IMR-90 (cell line): ENCODE data around the gene MTMR1. TPM values are rescaled to one million over a fixed set of nuclear protein-coding genes. Genes with fewer than 3 reads are reported as not detected.
A peak's percentile ranks its signal among the peaks of the same experiment; 100 is the strongest.

Experiments
- ATAC-seq: fragments of 200-7000 bp; cut with Tn5 transposase; 2 replicates; pipeline ENCODE4 v1.9.1; 2020; ENCODE audit warnings: low read depth, mild to moderate bottlenecking, moderate library complexity
- BruUV-seq: library from RNA; stranded (reverse); fragments of 400-500 nt; replicated peaks from 2 replicates; lab custom pipeline; 2021; lab: Mats Ljungman, UMichigan
- CTCF ChIA-PET: fragments of 300-600 bp; formaldehyde crosslinking; extraction: SDS; loops from one replicate; lab custom pipeline; 2021; ENCODE audit warnings: antibody characterized with exemption; lab: Yijun Ruan, JAX
- POLR2A ChIA-PET: fragments of 300-600 bp; sonication (Branson Sonifier 250); formaldehyde crosslinking; loops from one replicate; lab custom pipeline; 2022; ENCODE audit warnings: antibody characterized with exemption; ENCODE audit not compliant: unreplicated experiment; lab: Charles Lee
- DNase-seq: peaks from one replicate; pipeline ENCODE4 v3.0.0; 2013
- H2AFZ ChIP-seq: replicated peaks from 2 replicates; pipeline ENCODE3; 2013; ENCODE audit warnings: low read length, mild to moderate bottlenecking; ENCODE audit not compliant: poor library complexity
- H2AK5ac ChIP-seq: 2 replicates; pipeline ENCODE4 v1.6.1; 2013; ENCODE audit warnings: low read depth, low read length, inconsistent platforms
- H2AK9ac ChIP-seq: replicated peaks from 2 replicates; pipeline ENCODE3; 2013; ENCODE audit warnings: mild to moderate bottlenecking, low read depth, low read length, moderate library complexity; ENCODE audit not compliant: poor library complexity
- H2BK120ac ChIP-seq: 2 replicates; pipeline ENCODE4 v1.6.1; 2013; ENCODE audit warnings: low read depth, low read length, inconsistent platforms
- H2BK15ac ChIP-seq: 3 replicates; pipeline ENCODE4 v1.6.1; 2013; ENCODE audit warnings: low read depth, low read length, inconsistent platforms
- H2BK20ac ChIP-seq: 2 replicates; pipeline ENCODE4 v1.6.1; 2013; ENCODE audit warnings: low read depth, mild to moderate bottlenecking, inconsistent platforms, low read length, moderate library complexity
- H2BK5ac ChIP-seq: 2 replicates; pipeline ENCODE4 v1.6.1; 2013; ENCODE audit warnings: mild to moderate bottlenecking, low read depth, low read length, inconsistent platforms; ENCODE audit not compliant: poor library complexity, severe bottlenecking
- H3K14ac ChIP-seq: replicated peaks from 2 replicates; pipeline ENCODE4 v1.6.1; 2013; ENCODE audit warnings: low read depth, low read length, inconsistent platforms
- H3K18ac ChIP-seq: 2 replicates; pipeline ENCODE4 v1.6.1; 2013; ENCODE audit warnings: low read depth, low read length, control low read depth
- H3K23ac ChIP-seq: 2 replicates; pipeline ENCODE4 v1.6.1; 2013; ENCODE audit warnings: low read depth, low read length, inconsistent platforms
- H3K27ac ChIP-seq: 2 replicates; pipeline ENCODE4 v1.5.1; 2013; ENCODE audit warnings: mild to moderate bottlenecking, control low read depth, low read length; ENCODE audit not compliant: insufficient read depth
- H3K27me3 ChIP-seq: 2 replicates; pipeline ENCODE4 v1.6.1; 2013; ENCODE audit warnings: low read length; ENCODE audit not compliant: control insufficient read depth, insufficient read depth
- H3K36me3 ChIP-seq: 2 replicates; pipeline ENCODE4 v1.6.1; 2013; ENCODE audit warnings: low read length, mixed read lengths; ENCODE audit not compliant: control insufficient read depth, insufficient read depth
- H3K4ac ChIP-seq: 2 replicates; pipeline ENCODE4 v1.6.1; 2013; ENCODE audit warnings: low read depth, low read length, inconsistent platforms
- H3K4me1 ChIP-seq: 2 replicates; pipeline ENCODE4 v1.6.1; 2013; ENCODE audit warnings: low read length, mixed read lengths; ENCODE audit not compliant: control insufficient read depth, insufficient read depth
- H3K4me2 ChIP-seq: 2 replicates; pipeline ENCODE4 v1.6.1; 2013; ENCODE audit warnings: low read depth, mild to moderate bottlenecking, control low read depth, low read length, moderate library complexity
- H3K4me3 ChIP-seq: 2 replicates; pipeline ENCODE4 v1.5.1; 2013; ENCODE audit warnings: low read depth, mild to moderate bottlenecking, control low read depth, low read length, moderate library complexity; ENCODE audit not compliant: insufficient read depth
- H3K56ac ChIP-seq: 2 replicates; pipeline ENCODE4 v1.6.1; 2013; ENCODE audit warnings: low read length, inconsistent platforms; ENCODE audit not compliant: insufficient read depth; ENCODE audit errors: extremely low read depth
- H3K79me1 ChIP-seq, 2 experiments: 2 replicates each; pipeline ENCODE4 v1.6.1; 2013; ENCODE audit warnings: low read length in 2 of 2, inconsistent platforms in 1 of 2, low read depth in 1 of 2
- H3K9ac ChIP-seq: 2 replicates; pipeline ENCODE4 v1.6.1; 2013; ENCODE audit warnings: low read depth, low read length, control low read depth
- H3K9me1 ChIP-seq: 2 replicates; pipeline ENCODE4 v1.6.1; 2013; ENCODE audit warnings: low read length, inconsistent platforms; ENCODE audit not compliant: insufficient read depth
- H3K9me3 ChIP-seq: 2 replicates; pipeline ENCODE4 v1.6.1; 2013; ENCODE audit warnings: low read length; ENCODE audit not compliant: control insufficient read depth, insufficient read depth
- H4K20me1 ChIP-seq: 2 replicates; pipeline ENCODE4 v1.6.1; 2013; ENCODE audit warnings: low read length, inconsistent platforms; ENCODE audit not compliant: insufficient read depth
- H4K5ac ChIP-seq: 2 replicates; pipeline ENCODE4 v1.6.1; 2013; ENCODE audit warnings: mild to moderate bottlenecking, low read depth, low read length, control low read depth
- H4K8ac ChIP-seq, 2 experiments: 2 replicates each; pipeline ENCODE4 v1.6.1; 2013; ENCODE audit warnings: low read depth in 2 of 2, low read length in 2 of 2, control low read depth in 1 of 2, inconsistent platforms in 1 of 2
- H4K91ac ChIP-seq: 2 replicates; pipeline ENCODE4 v1.6.1; 2013; ENCODE audit warnings: low read depth, low read length, inconsistent platforms; ENCODE audit not compliant: insufficient read depth
- BHLHE40 ChIP-seq: fragments of 150-350 bp; IDR thresholded peaks from 2 replicates; pipeline ENCODE4 v1.6.1; 2016; ENCODE audit warnings: mild to moderate bottlenecking, low read depth, low read length
- CEBPB ChIP-seq: IDR thresholded peaks from 2 replicates; pipeline ENCODE4 v1.6.1; 2012; ENCODE audit warnings: low read depth, low read length, improper control_type of control experiment
- CHD1 ChIP-seq: IDR thresholded peaks from 2 replicates; pipeline ENCODE4 v1.6.1; 2012; ENCODE audit warnings: low read depth, low read length, improper control_type of control experiment
- FOS ChIP-seq: fragments of 150-350 bp; IDR thresholded peaks from 2 replicates; pipeline ENCODE4 v1.6.1; 2016; ENCODE audit warnings: low read depth, low read length
- MAFK ChIP-seq: IDR thresholded peaks from 2 replicates; pipeline ENCODE4 v1.6.1; 2012; ENCODE audit warnings: low read depth, low read length, improper control_type of control experiment
- MXI1 ChIP-seq: IDR thresholded peaks from 2 replicates; pipeline ENCODE4 v1.6.1; 2012; ENCODE audit warnings: low read depth, mild to moderate bottlenecking, low read length, moderate library complexity, borderline replicate concordance
- NFE2L2 ChIP-seq: fragments of 150-350 bp; IDR thresholded peaks from 2 replicates; pipeline ENCODE4 v1.6.1; 2016; ENCODE audit warnings: low read depth, mild to moderate bottlenecking, low read length
- POLR2A ChIP-seq: IDR thresholded peaks from 2 replicates; pipeline ENCODE4 v1.6.1; 2012; ENCODE audit warnings: mild to moderate bottlenecking, low read depth, low read length
- RAD21 ChIP-seq: IDR thresholded peaks from 2 replicates; pipeline ENCODE4 v1.6.1; 2012; ENCODE audit warnings: low read length, improper control_type of control experiment
- RCOR1 ChIP-seq: IDR thresholded peaks from 2 replicates; pipeline ENCODE4 v1.6.1; 2012; ENCODE audit warnings: mild to moderate bottlenecking, low read length, improper control_type of control experiment; ENCODE audit not compliant: insufficient replicate concordance
- RFX5 ChIP-seq: IDR thresholded peaks from 2 replicates; pipeline ENCODE4 v1.8.0; 2012; ENCODE audit warnings: low read depth, mild to moderate bottlenecking, low read length, moderate library complexity
- SMC3 ChIP-seq: fragments of 150-350 bp; IDR thresholded peaks from 2 replicates; pipeline ENCODE4 v1.6.1; 2016; ENCODE audit warnings: low read depth, mild to moderate bottlenecking, antibody characterized with exemption, low read length, moderate library complexity
- WGBS, 2 experiments: methylation state at CpG; one replicate each; pipeline versions ENCODE4 v1.1.5 to v1.1.7; 2013; ENCODE audit warnings: missing lambda C conversion rate in 2 of 2; ENCODE audit not compliant: insufficient read length in 1 of 2; ENCODE audit errors: extremely low coverage in 2 of 2; 5-methylcytosine and 5-hydroxymethylcytosine counted together
- dilution Hi-C: fragments of 300-500 bp; cut with HindIII; formaldehyde crosslinking; loops from one replicate; pipeline ENCODE4 v1.14.3; 2018; ENCODE audit warnings: low sequenced_read_pairs; ENCODE audit not compliant: unreplicated experiment
- in situ Hi-C: fragments of 300-500 bp; cut with MboI; formaldehyde crosslinking; loops from 3 replicates; pipeline ENCODE4 v1.14.3; 2019; ENCODE audit warnings: low sequenced_read_pairs, inconsistent platforms, mixed read lengths
- intact Hi-C: fragments of 100-400 bp; cut with micrococcal nuclease; formaldehyde crosslinking; loops from 2 replicates; pipeline ENCODE4 v1.10.0; 2022
- polyA plus RNA-seq, 3 experiments: library from polyadenylated mRNA; depleted of rRNA; stranded (reverse); fragments of >200 nt; gene quantifications; 2 replicates each; pipeline ENCODE4 v1.2.3, GENCODE V29; 2012; ENCODE audit warnings: low replicate concordance in 1 of 3
- total RNA-seq: library from RNA; depleted of rRNA; stranded (reverse); fragments of >200 nt; gene quantifications from 2 replicates; pipeline ENCODE4 v1.2.3, GENCODE V29; 2012
- TF ChIP-seq, protein P1 (sequence below): fragments of 150-350 bp; IDR thresholded peaks from 2 replicates; pipeline ENCODE4 v1.6.1; 2016; ENCODE audit warnings: low read depth, mild to moderate bottlenecking, low read length, moderate library complexity, borderline replicate concordance
- TF ChIP-seq, protein P2 (sequence below): conservative IDR thresholded peaks from 2 replicates; pipeline ENCODE4 v1.5.1; 2012; ENCODE audit warnings: mild to moderate bottlenecking, low read depth, low read length, improper control_type of control experiment
- TF ChIP-seq, protein P3 (sequence below): fragments of 150-350 bp; IDR thresholded peaks from 2 replicates; pipeline ENCODE4 v1.6.1; 2017; ENCODE audit warnings: mild to moderate bottlenecking, antibody characterized with exemption, low read length, low read depth

Gene MTMR1
- total and polyA plus RNA-seq, 2 of the 4 experiments (the other 2 are of a cell fraction) = 19.0 to 28.8 TPM

DNA sequence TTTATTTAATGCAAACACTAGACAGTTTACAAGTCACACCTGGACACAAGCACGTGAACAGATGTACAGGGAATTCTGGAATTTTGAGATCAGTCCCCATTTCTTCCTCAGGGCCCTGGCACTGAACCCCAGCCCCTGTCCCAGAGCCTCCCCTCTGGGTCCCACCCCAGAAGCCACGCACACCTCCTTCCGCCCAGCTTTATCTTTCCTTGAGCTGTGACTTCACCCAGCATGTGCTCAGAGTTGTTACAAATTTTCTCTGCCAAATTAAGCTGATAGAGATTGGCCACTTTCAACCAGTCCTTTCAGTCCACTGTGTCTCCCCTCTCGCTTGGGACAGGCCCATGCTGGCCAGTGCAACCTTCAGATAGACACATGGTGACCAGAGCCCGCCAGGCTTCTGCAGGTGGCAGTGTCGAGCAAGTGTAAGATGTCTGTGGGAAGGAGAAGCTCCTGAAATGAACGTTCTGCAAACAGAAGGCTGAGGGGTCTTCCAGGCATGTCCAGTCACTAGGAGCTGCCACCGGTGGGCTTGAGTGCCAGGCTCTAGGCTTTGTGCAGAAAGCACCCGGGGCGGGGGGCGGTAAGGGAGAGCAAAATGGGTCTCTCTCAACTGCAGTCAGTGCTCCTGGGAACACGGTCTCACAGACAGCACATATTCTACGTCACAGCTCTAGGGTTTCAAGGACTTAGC lies 73.3 kb downstream of the MTMR1 start:
- WGBS, 2 experiments = 76% methylated on average over 4 of the region's 13 CpGs; no CpG with 5 or more reads in 1 of the 2 experiments
- H2AK9ac ChIP-seq = no peak overlapping the region
- H3K4me3 ChIP-seq = no peak overlapping the region
- H3K36me3 ChIP-seq = no peaks in the 10 kb centered on the region; the same call in 1 of the 2 replicates
- no peaks in the 10 kb centered on the region; the same call in 1 of the 2 replicates for H3K9me3 ChIP-seq
- no peak for DNase-seq
- no peak overlapping the region for H3K4me2 ChIP-seq
- dilution Hi-C loops = no loop called here
- H3K79me1 ChIP-seq = no peaks in the 10 kb centered on the region
- H3K9ac ChIP-seq = no peak overlapping the region
- no TSS peak for BruUV-seq
- CTCF ChIA-PET = interaction anchor here (1.0 kb wide), 1 partner anchor 315 kb away, joined by 4 read pairs; no protein-coding TSS in a partner anchor
- in situ Hi-C loops = no loop called here
- no peak overlapping the region for H2BK120ac ChIP-seq
- H2BK20ac ChIP-seq = no peak overlapping the region
- intact Hi-C loops = loop anchor here (1.0 kb wide), 1 partner anchor 316 kb away; no protein-coding TSS in a partner anchor
- no peaks in the 10 kb centered on the region for H3K27me3 ChIP-seq
- no peaks in the 10 kb centered on the region; the same call in 1 of the 2 replicates for H4K20me1 ChIP-seq
- H2BK5ac ChIP-seq = no peak overlapping the region
- H3K56ac ChIP-seq = no peak overlapping the region
- no peak overlapping the region for H3K18ac ChIP-seq
- 0 out of 2 replicates have a peak, but pooled peaks cover 2% of the 10 kb centered on the region for H3K9me1 ChIP-seq
- H3K4ac ChIP-seq = no peak overlapping the region; the same call in 1 of the 2 replicates
- peaks cover 9% of the 10 kb centered on the region for H3K4me1 ChIP-seq
- no peak for ATAC-seq
- H3K23ac ChIP-seq = no peak overlapping the region
- no peak overlapping the region for H4K91ac ChIP-seq
- no peak overlapping the region for H3K27ac ChIP-seq
- POLR2A ChIA-PET = no interaction called here
- no peak overlapping the region for H4K8ac ChIP-seq
- H3K14ac ChIP-seq = peak overlapping the region; percentile 52; the same call in 1 of the 2 replicates
- H2AK5ac ChIP-seq = peak overlapping the region; percentile 13; the same call in 1 of the 2 replicates
- H2BK15ac ChIP-seq = no peak overlapping the region
- no peak overlapping the region for H4K5ac ChIP-seq
- H2AFZ ChIP-seq = no peak overlapping the region
- TF ChIP-seq SMC3 (no peak), MXI1 (no peak), CEBPB (no peak), NFE2L2 (no peak), BHLHE40 (no peak), CHD1 (no peak), MAFK (no peak), FOS (no peak), POLR2A (no peak), RAD21 (no peak), RCOR1 (no peak), RFX5 (no peak)
- TF ChIP-seq, protein P1, sequence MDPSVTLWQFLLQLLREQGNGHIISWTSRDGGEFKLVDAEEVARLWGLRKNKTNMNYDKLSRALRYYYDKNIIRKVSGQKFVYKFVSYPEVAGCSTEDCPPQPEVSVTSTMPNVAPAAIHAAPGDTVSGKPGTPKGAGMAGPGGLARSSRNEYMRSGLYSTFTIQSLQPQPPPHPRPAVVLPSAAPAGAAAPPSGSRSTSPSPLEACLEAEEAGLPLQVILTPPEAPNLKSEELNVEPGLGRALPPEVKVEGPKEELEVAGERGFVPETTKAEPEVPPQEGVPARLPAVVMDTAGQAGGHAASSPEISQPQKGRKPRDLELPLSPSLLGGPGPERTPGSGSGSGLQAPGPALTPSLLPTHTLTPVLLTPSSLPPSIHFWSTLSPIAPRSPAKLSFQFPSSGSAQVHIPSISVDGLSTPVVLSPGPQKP = no peak
- TF ChIP-seq, protein P2, sequence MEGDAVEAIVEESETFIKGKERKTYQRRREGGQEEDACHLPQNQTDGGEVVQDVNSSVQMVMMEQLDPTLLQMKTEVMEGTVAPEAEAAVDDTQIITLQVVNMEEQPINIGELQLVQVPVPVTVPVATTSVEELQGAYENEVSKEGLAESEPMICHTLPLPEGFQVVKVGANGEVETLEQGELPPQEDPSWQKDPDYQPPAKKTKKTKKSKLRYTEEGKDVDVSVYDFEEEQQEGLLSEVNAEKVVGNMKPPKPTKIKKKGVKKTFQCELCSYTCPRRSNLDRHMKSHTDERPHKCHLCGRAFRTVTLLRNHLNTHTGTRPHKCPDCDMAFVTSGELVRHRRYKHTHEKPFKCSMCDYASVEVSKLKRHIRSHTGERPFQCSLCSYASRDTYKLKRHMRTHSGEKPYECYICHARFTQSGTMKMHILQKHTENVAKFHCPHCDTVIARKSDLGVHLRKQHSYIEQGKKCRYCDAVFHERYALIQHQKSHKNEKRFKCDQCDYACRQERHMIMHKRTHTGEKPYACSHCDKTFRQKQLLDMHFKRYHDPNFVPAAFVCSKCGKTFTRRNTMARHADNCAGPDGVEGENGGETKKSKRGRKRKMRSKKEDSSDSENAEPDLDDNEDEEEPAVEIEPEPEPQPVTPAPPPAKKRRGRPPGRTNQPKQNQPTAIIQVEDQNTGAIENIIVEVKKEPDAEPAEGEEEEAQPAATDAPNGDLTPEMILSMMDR = no peak
- TF ChIP-seq, protein P3, sequence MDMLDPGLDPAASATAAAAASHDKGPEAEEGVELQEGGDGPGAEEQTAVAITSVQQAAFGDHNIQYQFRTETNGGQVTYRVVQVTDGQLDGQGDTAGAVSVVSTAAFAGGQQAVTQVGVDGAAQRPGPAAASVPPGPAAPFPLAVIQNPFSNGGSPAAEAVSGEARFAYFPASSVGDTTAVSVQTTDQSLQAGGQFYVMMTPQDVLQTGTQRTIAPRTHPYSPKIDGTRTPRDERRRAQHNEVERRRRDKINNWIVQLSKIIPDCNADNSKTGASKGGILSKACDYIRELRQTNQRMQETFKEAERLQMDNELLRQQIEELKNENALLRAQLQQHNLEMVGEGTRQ = no peak
